ENCODE data around the gene ARPIN.
A peak's percentile ranks its signal among the peaks of the same experiment; 100 is the strongest.

The ARPIN gene

DNA sequence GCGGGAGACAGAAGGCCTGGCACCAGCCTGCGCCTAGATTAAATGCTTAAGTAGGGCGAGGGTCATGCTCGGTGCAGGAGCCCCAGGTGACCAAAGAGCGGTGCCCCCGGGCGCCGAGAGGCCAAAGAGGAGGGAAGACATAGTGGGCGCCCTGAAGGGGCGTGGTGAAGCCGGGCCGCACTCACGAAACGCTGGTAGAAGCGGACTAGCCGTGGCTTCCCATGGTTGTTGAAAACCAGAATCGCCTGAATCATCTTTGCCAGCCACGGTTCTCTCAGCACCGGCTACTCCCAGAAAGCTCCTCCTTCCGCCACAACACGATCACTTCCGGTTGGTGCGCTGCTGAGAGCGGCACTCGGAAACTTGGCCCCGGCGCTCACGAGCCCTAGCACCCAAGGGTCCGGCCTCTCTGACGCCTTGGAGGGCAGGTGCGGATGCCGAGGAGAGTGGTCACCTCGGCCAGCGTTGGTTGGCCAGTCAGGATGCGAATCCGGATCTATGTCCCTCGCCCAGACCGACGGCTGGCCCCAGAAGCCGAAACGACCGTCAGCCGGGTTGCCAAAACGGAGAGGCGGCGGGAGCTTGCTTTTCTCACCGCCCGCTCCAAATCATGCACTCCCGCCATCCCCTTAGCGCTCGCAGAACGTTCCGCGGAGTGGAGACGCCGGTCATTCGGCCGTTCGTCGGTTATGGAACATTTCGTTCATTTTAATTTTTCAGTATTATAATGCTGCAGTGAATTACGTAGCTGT is 18.9 kb downstream of the ARPIN start, which contains the start of gene AP3S2:
Gene AP3S2 (minus strand): TSS at position 299 of the 752 bp plus-strand sequence. CDS start 45 bp downstream, at position 254.
- Histone ChIP-seq H3K9ac (ENCODE audit: low read length) (peak within 1 kb of the TSS; percentile 66), H3K36me3 (ENCODE audit: control insufficient read depth in 1 of 2, insufficient read depth in 2 of 2, low read length in 2 of 2) (peaks cover 0 to 1% of the 10 kb centered on the region in 2 experiments), H4K12ac (ENCODE audit: low read depth, low read length) (peak within 1 kb of the TSS; percentile 79), H4K91ac (ENCODE audit: low read depth, low read length) (peak within 1 kb of the TSS; percentile 64), H3K4me2 (ENCODE audit: low read length) (peak within 1 kb of the TSS; percentile 72), H3K4me1 (ENCODE audit: control insufficient read depth in 1 of 2, insufficient read depth in 2 of 2, low read length in 2 of 2) (peaks cover 0 to 3% of the 10 kb centered on the region in 2 experiments), H3K27me3 (ENCODE audit: insufficient read depth, low read length) (no peaks in the 10 kb centered on the region), H2BK120ac (ENCODE audit: insufficient read depth, low read length, poor library complexity) (peak within 1 kb of the TSS; percentile 27), H3K14ac (ENCODE audit: low read length) (peak within 1 kb of the TSS; percentile 75), H2BK12ac (ENCODE audit: low read length) (no peak within 1 kb of the TSS), H3K27ac (ENCODE audit: low read depth, low read length) (peak within 1 kb of the TSS; percentile 73), H2AFZ (ENCODE audit: insufficient read depth, low read length, poor library complexity) (peak within 1 kb of the TSS; percentile 87), H3K4me3 (ENCODE audit: low read depth, low read length) (peak within 1 kb of the TSS; percentile 80), H3K79me2 (ENCODE audit: control insufficient read depth, insufficient read depth, low read length, poor library complexity) (peaks cover 4% of the 10 kb centered on the region), H3K23ac (ENCODE audit: low read length) (no peak within 1 kb of the TSS), H3K18ac (ENCODE audit: low read length) (peak within 1 kb of the TSS; percentile 93), H2BK5ac (ENCODE audit: low read depth, low read length, poor library complexity) (peak within 1 kb of the TSS; percentile 42), H3K4ac (ENCODE audit: low read depth, low read length) (peak within 1 kb of the TSS; percentile 81), H3K79me1 (ENCODE audit: low read length) (peaks cover 7% of the 10 kb centered on the region), H4K8ac (ENCODE audit: low read depth, low read length) (peak within 1 kb of the TSS; percentile 87), H2AK5ac (ENCODE audit: low read length) (no peak within 1 kb of the TSS), H3K9me3 (ENCODE audit: insufficient read depth, low read depth, low read length) (no peaks in the 10 kb centered on the region)
- peak; percentile 95 to 98 for DNase-seq
- no CpG with 5 or more reads among the region's 62 CpGs for WGBS (ENCODE audit: extremely low coverage, insufficient coverage, insufficient read length)

DNA sequence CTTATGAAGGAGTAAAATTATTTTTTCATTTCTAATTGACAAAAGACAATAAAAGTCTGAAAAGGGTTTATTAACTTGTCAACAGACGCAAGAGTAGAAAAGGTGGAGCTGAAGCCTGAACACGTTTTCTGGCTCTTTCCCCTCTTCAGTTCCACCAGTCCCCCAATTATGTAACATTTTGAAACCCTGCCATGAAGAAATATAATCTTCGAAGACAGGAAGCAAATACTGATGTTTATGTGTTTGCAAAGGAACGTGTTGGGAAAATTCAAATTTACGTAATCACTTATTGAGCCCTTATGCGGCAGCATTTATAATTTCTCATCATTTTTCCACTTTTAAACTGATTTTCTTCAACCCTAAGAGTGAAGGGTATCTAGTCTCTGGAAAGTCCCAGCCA is 19.7 kb downstream of the ARPIN start:
- Histone ChIP-seq H3K23ac (ENCODE audit: low read length) (no peak overlapping the region), H4K91ac (ENCODE audit: low read depth, low read length) (no peak overlapping the region), H3K9ac (ENCODE audit: low read length) (no peak overlapping the region), H3K4me3 (ENCODE audit: low read depth, low read length) (no peak overlapping the region), H4K12ac (ENCODE audit: low read depth, low read length) (no peak overlapping the region), H3K36me3 (ENCODE audit: control insufficient read depth in 1 of 2, insufficient read depth in 2 of 2, low read length in 2 of 2) (peaks cover 0 to 9% of the 10 kb centered on the region in 2 experiments), H3K14ac (ENCODE audit: low read length) (no peak overlapping the region), H2AFZ (ENCODE audit: insufficient read depth, low read length, poor library complexity) (no peak overlapping the region), H3K9me3 (ENCODE audit: insufficient read depth, low read depth, low read length) (no peaks in the 10 kb centered on the region), H3K4ac (ENCODE audit: low read depth, low read length) (peak overlapping the region; percentile 14), H3K27ac (ENCODE audit: low read depth, low read length) (no peak overlapping the region), H2BK120ac (ENCODE audit: insufficient read depth, low read length, poor library complexity) (no peak overlapping the region), H3K27me3 (ENCODE audit: insufficient read depth, low read length) (no peaks in the 10 kb centered on the region), H4K8ac (ENCODE audit: low read depth, low read length) (no peak overlapping the region), H2BK12ac (ENCODE audit: low read length) (no peak overlapping the region), H3K4me1 (ENCODE audit: control insufficient read depth in 1 of 2, insufficient read depth in 2 of 2, low read length in 2 of 2) (peaks cover 0 to 3% of the 10 kb centered on the region in 2 experiments), H2AK5ac (ENCODE audit: low read length) (no peak overlapping the region), H3K4me2 (ENCODE audit: low read length) (peak overlapping the region; percentile 72), H3K18ac (ENCODE audit: low read length) (no peak overlapping the region), H3K79me2 (ENCODE audit: control insufficient read depth, insufficient read depth, low read length, poor library complexity) (peaks cover 4% of the 10 kb centered on the region), H2BK5ac (ENCODE audit: low read depth, low read length, poor library complexity) (no peak overlapping the region), H3K79me1 (ENCODE audit: low read length) (peaks cover 7% of the 10 kb centered on the region)
- no CpG with 5 or more reads among the region's 6 CpGs for WGBS (ENCODE audit: extremely low coverage, insufficient coverage, insufficient read length)
- DNase-seq = peak in 1 of 2 donors; percentile 60

DNA sequence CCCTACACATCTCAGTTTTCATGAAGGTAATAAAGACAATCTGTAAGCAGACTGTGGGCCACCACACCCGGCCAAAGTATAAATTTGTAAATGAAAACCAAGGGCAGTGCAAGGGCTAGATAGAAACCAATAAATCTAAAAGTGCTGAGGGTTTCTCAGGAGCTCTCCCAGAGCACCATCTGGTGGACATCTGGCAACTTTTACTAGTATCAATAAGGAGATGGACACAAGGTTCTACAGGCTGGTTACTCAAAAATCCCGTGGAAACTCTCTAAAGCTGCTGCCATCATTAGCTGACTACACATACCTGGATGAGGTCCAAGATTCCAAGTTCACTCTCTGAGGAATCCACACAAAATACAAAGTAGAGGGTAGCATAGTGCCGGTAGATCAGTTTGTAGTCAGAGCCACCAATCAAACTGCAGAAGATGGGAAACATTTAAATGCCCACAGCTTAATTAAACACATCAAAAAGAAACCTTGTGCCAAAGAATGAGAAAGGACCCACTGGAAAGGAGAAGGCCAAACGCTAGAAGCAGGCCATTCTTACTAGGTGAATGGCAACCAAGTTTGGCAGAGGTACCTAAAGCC is 24.4 kb downstream of the ARPIN start:
- no peak overlapping the region for H2AFZ ChIP-seq (ENCODE audit: insufficient read depth, low read length, poor library complexity)
- H3K23ac ChIP-seq (ENCODE audit: low read length) = no peak overlapping the region
- H4K12ac ChIP-seq (ENCODE audit: low read depth, low read length) = no peak overlapping the region
- no peak overlapping the region for H4K8ac ChIP-seq (ENCODE audit: low read depth, low read length)
- no peak overlapping the region for H3K18ac ChIP-seq (ENCODE audit: low read length)
- no peak overlapping the region for H3K4me3 ChIP-seq (ENCODE audit: low read depth, low read length)
- no peak overlapping the region for H2AK5ac ChIP-seq (ENCODE audit: low read length)
- peak in 1 of 2 donors; percentile 46 for DNase-seq
- H3K27me3 ChIP-seq (ENCODE audit: insufficient read depth, low read length) = no peaks in the 10 kb centered on the region
- no peak overlapping the region for H4K91ac ChIP-seq (ENCODE audit: low read depth, low read length)
- no peak overlapping the region for H3K27ac ChIP-seq (ENCODE audit: low read depth, low read length)
- H3K9me3 ChIP-seq (ENCODE audit: insufficient read depth, low read depth, low read length) = no peaks in the 10 kb centered on the region
- H2BK12ac ChIP-seq (ENCODE audit: low read length) = no peak overlapping the region
- peaks cover 15 to 23% of the 10 kb centered on the region in 2 experiments for H3K36me3 ChIP-seq (ENCODE audit: control insufficient read depth in 1 of 2, insufficient read depth in 2 of 2, low read length in 2 of 2)
- no peak overlapping the region for H3K9ac ChIP-seq (ENCODE audit: low read length)
- H3K4me1 ChIP-seq (ENCODE audit: control insufficient read depth in 1 of 2, insufficient read depth in 2 of 2, low read length in 2 of 2) = no peaks in the 10 kb centered on the region
- no CpG with 5 or more reads among the region's 4 CpGs for WGBS (ENCODE audit: extremely low coverage, insufficient coverage, insufficient read length)
- no peak overlapping the region for H3K4ac ChIP-seq (ENCODE audit: low read depth, low read length)
- no peak overlapping the region for H2BK5ac ChIP-seq (ENCODE audit: low read depth, low read length, poor library complexity)
- no peaks in the 10 kb centered on the region for H3K79me1 ChIP-seq (ENCODE audit: low read length)
- H3K14ac ChIP-seq (ENCODE audit: low read length) = no peak overlapping the region
- no peak overlapping the region for H2BK120ac ChIP-seq (ENCODE audit: insufficient read depth, low read length, poor library complexity)
- H3K79me2 ChIP-seq (ENCODE audit: control insufficient read depth, insufficient read depth, low read length, poor library complexity) = no peaks in the 10 kb centered on the region
- H3K4me2 ChIP-seq (ENCODE audit: low read length) = no peak overlapping the region

DNA sequence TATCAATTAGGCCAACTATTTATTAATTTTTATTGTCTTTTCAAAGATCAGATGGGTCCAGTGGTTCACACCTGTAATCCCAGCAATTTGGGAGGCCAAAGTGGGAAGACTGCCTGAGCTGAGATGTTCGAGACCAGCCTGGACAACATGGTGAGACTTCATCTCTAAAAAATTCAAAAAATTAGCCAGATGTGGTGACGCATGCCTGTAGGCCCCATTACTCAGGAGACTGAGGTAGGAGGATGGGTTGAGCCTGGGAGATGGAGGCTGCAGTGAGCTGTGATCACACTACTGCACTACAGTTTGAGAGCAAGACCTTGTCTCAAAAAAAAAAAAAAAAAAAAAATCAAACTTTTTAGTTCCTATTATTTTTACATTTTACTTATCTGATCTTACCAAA is 27.1 kb downstream of the ARPIN start:
- no peak overlapping the region for H3K27ac ChIP-seq (ENCODE audit: low read depth, low read length)
- H3K9me3 ChIP-seq (ENCODE audit: insufficient read depth, low read depth, low read length) = no peaks in the 10 kb centered on the region
- no peak overlapping the region for H2BK12ac ChIP-seq (ENCODE audit: low read length)
- no peak overlapping the region for H3K4me3 ChIP-seq (ENCODE audit: low read depth, low read length)
- H3K36me3 ChIP-seq (ENCODE audit: control insufficient read depth in 1 of 2, insufficient read depth in 2 of 2, low read length in 2 of 2) = peaks cover 19 to 27% of the 10 kb centered on the region in 2 experiments
- no peak overlapping the region for H3K23ac ChIP-seq (ENCODE audit: low read length)
- H3K4me2 ChIP-seq (ENCODE audit: low read length) = no peak overlapping the region
- H3K18ac ChIP-seq (ENCODE audit: low read length) = no peak overlapping the region
- H3K79me2 ChIP-seq (ENCODE audit: control insufficient read depth, insufficient read depth, low read length, poor library complexity) = no peaks in the 10 kb centered on the region
- no peaks in the 10 kb centered on the region for H3K4me1 ChIP-seq (ENCODE audit: control insufficient read depth in 1 of 2, insufficient read depth in 2 of 2, low read length in 2 of 2)
- no peak overlapping the region for H2AFZ ChIP-seq (ENCODE audit: insufficient read depth, low read length, poor library complexity)
- H4K91ac ChIP-seq (ENCODE audit: low read depth, low read length) = no peak overlapping the region
- no peak overlapping the region for H2BK120ac ChIP-seq (ENCODE audit: insufficient read depth, low read length, poor library complexity)
- H3K27me3 ChIP-seq (ENCODE audit: insufficient read depth, low read length) = no peaks in the 10 kb centered on the region
- no peak overlapping the region for H3K14ac ChIP-seq (ENCODE audit: low read length)
- no peaks in the 10 kb centered on the region for H3K79me1 ChIP-seq (ENCODE audit: low read length)
- no peak overlapping the region for H3K4ac ChIP-seq (ENCODE audit: low read depth, low read length)
- no peak overlapping the region for H2BK5ac ChIP-seq (ENCODE audit: low read depth, low read length, poor library complexity)
- DNase-seq = peak; percentile 14 to 59
- no peak overlapping the region for H2AK5ac ChIP-seq (ENCODE audit: low read length)
- WGBS (ENCODE audit: extremely low coverage, insufficient coverage, insufficient read length) = no CpG with 5 or more reads among the region's 2 CpGs
- H4K8ac ChIP-seq (ENCODE audit: low read depth, low read length) = no peak overlapping the region
- H4K12ac ChIP-seq (ENCODE audit: low read depth, low read length) = no peak overlapping the region
- no peak overlapping the region for H3K9ac ChIP-seq (ENCODE audit: low read length)
